GM12865 (cell line): ENCODE results near the gene NFKBIA.
"Not testable (repeated sequence)": the region's sequence is repeated elsewhere in the genome, so short reads cannot be mapped to it uniquely, and the experiment has no call there.

ENCODE experiments used
- DNase-seq: peaks from one replicate; pipeline ENCODE4 v3.0.0; 2010; ENCODE audit warnings: low read depth
- H3K4me3 ChIP-seq: 2 replicates; pipeline ENCODE4 v1.5.1; 2011; ENCODE audit warnings: mild to moderate bottlenecking, low read depth, low read length, control low read depth
- CTCF ChIP-seq: IDR thresholded peaks from 2 replicates; pipeline ENCODE4 v1.5.1; 2011; ENCODE audit warnings: low read length, control low read depth, low read depth, inconsistent platforms; ENCODE audit not compliant: insufficient read depth; ENCODE audit errors: missing control alignments

Gene NFKBIA

GRCh38 chr14:35399083-35399937 is 5.2 kb downstream of the NFKBIA start:
- no peak for TF ChIP-seq CTCF
- H3K4me3 ChIP-seq, result no peak overlapping the region
- peak; percentile 58 for DNase-seq

GRCh38 chr14:35398071-35398584 is 6.4 kb downstream of the NFKBIA start:
- DNase-seq, result peak; percentile 26
- no peak overlapping the region for H3K4me3 ChIP-seq
- no peak for TF ChIP-seq CTCF

GRCh38 chr14:35396610-35397009 is 7.9 kb downstream of the NFKBIA start:
- not testable (repeated sequence) for DNase-seq, H3K4me3 ChIP-seq

- no peak overlapping the region for H3K4me3 ChIP-seq
- TF ChIP-seq CTCF, result no peak
- DNase-seq, result no peak
Observed at GRCh38 chr14:35395283-35395682, 9.3 kb downstream of the NFKBIA start.

- TF ChIP-seq CTCF, result no peak
- no peak overlapping the region for H3K4me3 ChIP-seq
- DNase-seq, result no peak
Observed at GRCh38 chr14:35394326-35395013, 10.1 kb downstream of the NFKBIA start.

GRCh38 chr14:35393826-35394225 is 10.7 kb downstream of the NFKBIA start:
- H3K4me3 ChIP-seq, result no peak overlapping the region
- TF ChIP-seq CTCF, result no peak
- DNase-seq, result no peak

- no peak for DNase-seq
- no peak for TF ChIP-seq CTCF
- no peak overlapping the region for H3K4me3 ChIP-seq
Observed at GRCh38 chr14:35392103-35392502, 12.4 kb downstream of the NFKBIA start.
